ENCODE results near the gene FXYD4. TPM values are rescaled to one million over a fixed set of nuclear protein-coding genes. Genes with fewer than 3 reads are reported as not detected.

Gene FXYD4
- total and polyA plus RNA-seq, 11 donors = 0.14 TPM; not detected in 10

- H3K27me3 ChIP-seq = peaks cover 0 to 13% (median 3%) of the 10 kb centered on the region in 9 donors
- no peak overlapping the region for H3K27ac ChIP-seq
- WGBS, 4 donors = 54 to 59% (median 58%) methylated on average over 8 to 11 of the region's 11 CpGs
- no peaks in the 10 kb centered on the region for H3K36me3 ChIP-seq
- TF ChIP-seq POLR2A (IDR thresholded peaks at IDR 0.05) (no peak), CTCF (IDR thresholded peaks at IDR 0.05) (no peak)
- intact Hi-C loops (cut with DNase I) = no loop called here
- ATAC-seq (peak in 1 of 4 donors; percentile 18), DNase-seq (no peak)
- no peaks in the 10 kb centered on the region for H3K9me3 ChIP-seq
- no peak overlapping the region for H3K4me3 ChIP-seq
- no peaks in the 10 kb centered on the region for H3K4me1 ChIP-seq
Observed at GRCh38 chr10:43339136-43339535, 32.3 kb upstream of the FXYD4 start.

- DNase-seq (no peak), ATAC-seq (no peak)
- peaks cover 0 to 10% (median 3%) of the 10 kb centered on the region in 9 donors for H3K27me3 ChIP-seq
- no peak overlapping the region for H3K4me3 ChIP-seq
- no peak for TF ChIP-seq POLR2A (IDR thresholded peaks at IDR 0.05)
- no peak for TF ChIP-seq CTCF (IDR thresholded peaks at IDR 0.05)
- 81 to 85% (median 83%) methylated on average over 6 of the region's 6 CpGs for WGBS, 4 donors
- intact Hi-C loops (cut with DNase I) = loop anchor here in 1 of 10 donors (10.0 kb wide), 1 partner anchor 475 kb away; no protein-coding TSS in a partner anchor
- H3K9me3 ChIP-seq = no peaks in the 10 kb centered on the region
- H3K36me3 ChIP-seq = no peaks in the 10 kb centered on the region
- no peak overlapping the region for H3K27ac ChIP-seq
- no peaks in the 10 kb centered on the region for H3K4me1 ChIP-seq
Observed at GRCh38 chr10:43340101-43340500, 31.3 kb upstream of the FXYD4 start.

DNA sequence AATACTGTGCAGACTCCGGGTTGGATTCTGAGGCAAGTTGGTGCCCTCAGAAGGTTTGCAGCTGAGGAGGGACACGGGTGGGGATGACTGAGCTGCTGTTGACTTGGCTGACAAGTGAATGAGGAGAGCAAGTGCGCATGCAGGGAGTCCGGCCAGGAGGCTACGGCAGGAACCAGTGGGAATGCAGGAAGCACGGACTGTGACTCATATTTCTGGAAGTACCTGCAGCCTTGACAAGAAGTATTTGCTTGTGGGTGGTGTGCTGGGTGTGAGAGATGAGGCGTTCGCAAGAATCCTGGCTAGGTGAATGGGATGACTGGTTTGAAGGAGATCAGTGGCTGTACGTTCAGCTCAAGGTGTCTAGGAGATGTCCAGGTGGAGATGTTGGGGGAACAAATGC, 30.8 kb upstream of the FXYD4 start:
- Histone ChIP-seq H3K4me3 (no peak overlapping the region), H3K9me3 (no peaks in the 10 kb centered on the region), H3K27me3 (peaks cover 0 to 10% (median 3%) of the 10 kb centered on the region in 9 donors), H3K27ac (no peak overlapping the region), H3K36me3 (no peaks in the 10 kb centered on the region), H3K4me1 (no peaks in the 10 kb centered on the region)
- ATAC-seq = peak in 1 of 4 donors; percentile 44
- TF ChIP-seq CTCF (IDR thresholded peaks at IDR 0.05) = no peak
- TF ChIP-seq POLR2A (IDR thresholded peaks at IDR 0.05) = no peak
- WGBS, 4 donors = 64 to 70% (median 67%) methylated on average over 9 of the region's 9 CpGs
- intact Hi-C loops (cut with DNase I) = loop anchor here in 1 of 10 donors (10.0 kb wide), 1 partner anchor 476 kb away; no protein-coding TSS in a partner anchor
- no peak for DNase-seq

DNA sequence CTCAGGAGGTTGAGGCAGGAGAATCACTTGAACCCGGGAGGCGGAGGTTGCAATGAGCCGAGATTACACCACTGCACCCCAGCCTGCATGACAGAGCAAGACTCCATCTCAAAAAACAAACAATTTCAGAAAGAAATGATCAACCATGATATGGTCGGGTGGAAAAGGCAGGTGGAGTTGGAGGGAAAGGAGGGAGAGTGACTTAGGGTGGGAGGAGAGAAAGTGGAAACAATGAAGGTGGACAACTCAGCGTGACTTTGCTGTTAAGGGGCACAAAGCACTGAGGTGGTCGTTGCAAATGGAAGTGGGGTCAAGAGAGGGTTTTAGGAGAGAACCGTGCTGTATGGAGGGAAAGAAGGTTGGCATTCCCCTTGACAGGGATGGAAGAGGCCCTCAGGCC, 30.0 kb upstream of the FXYD4 start:
- Histone ChIP-seq H3K27me3 (peaks cover 0 to 10% (median under 1%) of the 10 kb centered on the region in 9 donors), H3K36me3 (no peaks in the 10 kb centered on the region), H3K9me3 (no peaks in the 10 kb centered on the region), H3K4me3 (no peak overlapping the region), H3K4me1 (no peaks in the 10 kb centered on the region), H3K27ac (no peak overlapping the region)
- DNase-seq = no peak
- WGBS, 4 donors = 77 to 88% (median 85%) methylated on average over 7 of the region's 7 CpGs
- ATAC-seq = no peak
- TF ChIP-seq CTCF (IDR thresholded peaks at IDR 0.05) (no peak), POLR2A (IDR thresholded peaks at IDR 0.05) (no peak)
- intact Hi-C loops (cut with DNase I) = loop anchor here in 1 of 10 donors (10.0 kb wide), 1 partner anchor 477 kb away; no protein-coding TSS in a partner anchor
